GM19372 (cell line): ENCODE measurements around the gene ZNF423.
A peak's percentile ranks its signal among the peaks of the same experiment; 100 is the strongest.

Source experiments
- ATAC-seq: cut with Tn5 transposase; IDR thresholded peaks from one replicate; pipeline ENCODE4 v1.9.1; 2021; ENCODE audit warnings: mild to moderate bottlenecking, low read depth, moderate library complexity; ENCODE audit not compliant: unreplicated experiment

ZNF423 gene

DNA sequence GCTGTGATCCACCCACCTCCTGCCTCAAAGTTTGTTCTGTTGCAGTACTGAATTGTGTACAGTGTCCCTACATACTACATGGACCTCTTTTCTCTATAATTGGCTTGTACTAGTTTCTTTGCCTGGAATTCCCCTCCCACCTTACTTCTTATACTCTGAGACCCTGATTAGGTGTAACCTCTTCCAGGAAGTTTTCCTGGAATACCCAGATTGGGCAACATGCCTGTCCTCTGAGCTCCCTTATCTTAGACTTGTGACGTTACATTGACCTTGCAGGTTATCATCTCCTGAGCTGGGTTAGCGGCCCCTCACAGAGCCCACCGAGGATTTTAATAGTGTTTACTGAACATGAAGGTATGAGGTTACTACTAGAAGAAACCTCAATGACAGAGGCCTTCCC, 237.0 kb downstream of the ZNF423 start:
- ATAC-seq = no peak

DNA sequence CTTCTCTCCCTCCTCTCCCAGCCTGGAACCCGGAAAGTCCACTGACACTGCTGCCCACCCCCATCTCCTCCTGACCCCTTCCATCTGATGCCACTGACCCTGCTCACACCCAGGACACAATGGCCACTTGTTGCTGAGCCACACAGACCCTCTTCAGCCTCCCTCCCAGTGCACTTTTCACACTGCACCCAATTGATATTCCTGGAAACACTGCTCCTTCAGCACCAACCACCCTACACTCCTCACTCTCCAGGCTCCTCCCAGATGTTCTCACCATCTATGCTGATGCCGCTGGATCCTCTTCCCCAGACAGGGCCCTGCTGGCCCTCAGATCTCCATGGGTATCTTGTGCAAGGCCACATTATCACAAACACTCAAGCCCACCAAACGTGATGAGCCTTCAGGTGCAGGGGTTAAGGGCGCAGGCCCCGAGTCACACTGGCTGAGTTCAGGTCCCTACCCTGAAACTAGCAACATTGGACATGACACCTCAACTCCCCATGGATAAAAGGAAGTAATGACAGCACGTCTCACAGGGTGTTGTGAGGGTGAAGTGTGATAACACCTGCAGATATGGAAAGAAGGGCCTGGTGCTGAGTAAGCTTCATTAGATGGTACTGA, 238.1 kb downstream of the ZNF423 start:
- no peak for ATAC-seq

DNA sequence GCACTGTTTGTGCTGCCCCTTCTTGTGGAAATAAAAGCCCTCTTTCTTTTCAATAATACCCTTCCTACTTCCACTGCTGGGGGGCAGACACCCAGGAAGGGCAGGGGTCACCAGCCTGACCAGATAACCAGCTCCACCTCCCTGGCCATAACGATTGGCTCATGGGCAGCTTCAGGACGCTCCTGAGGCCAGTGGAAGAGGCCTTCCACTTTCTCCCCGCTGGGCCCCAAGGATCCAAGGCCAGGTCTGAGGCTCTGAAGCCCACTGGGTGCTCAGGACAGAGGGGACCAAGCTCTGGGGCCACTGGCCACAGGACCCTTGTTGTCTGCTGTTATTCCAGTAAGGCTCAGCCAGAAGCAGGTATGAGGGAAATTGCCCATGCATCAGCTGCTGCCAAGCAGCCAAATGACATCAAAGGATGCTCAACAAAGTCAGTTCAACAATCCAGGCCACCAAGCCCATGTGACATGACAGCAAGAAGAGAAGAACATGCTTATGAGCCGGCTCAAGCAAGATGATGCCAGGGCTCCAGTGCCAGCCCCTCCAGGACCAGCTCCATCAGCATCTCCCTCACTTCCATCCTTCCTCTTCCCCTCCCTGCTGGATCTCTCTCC, 238.8 kb downstream of the ZNF423 start:
- ATAC-seq = no peak

DNA sequence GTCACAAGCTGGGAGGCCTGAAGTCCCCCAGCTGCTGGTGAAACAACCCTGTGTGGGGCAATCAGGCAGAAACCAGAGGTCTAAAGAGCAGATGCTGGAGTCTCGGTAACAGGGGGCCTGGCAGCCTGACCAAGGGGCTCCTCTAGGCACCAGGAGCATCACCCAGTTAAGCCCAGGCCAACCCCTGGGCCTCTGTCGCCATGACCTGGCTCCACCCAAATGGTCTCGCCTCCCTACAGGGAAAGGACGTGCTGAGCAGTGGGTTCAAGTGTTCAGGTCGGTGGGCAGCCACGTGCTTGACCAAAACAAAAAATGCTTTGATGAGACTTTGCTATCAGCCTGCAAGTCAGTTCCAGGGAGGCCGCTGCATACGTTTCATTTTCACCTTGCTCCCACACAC, 240.3 kb downstream of the ZNF423 start:
- ATAC-seq = no peak

DNA sequence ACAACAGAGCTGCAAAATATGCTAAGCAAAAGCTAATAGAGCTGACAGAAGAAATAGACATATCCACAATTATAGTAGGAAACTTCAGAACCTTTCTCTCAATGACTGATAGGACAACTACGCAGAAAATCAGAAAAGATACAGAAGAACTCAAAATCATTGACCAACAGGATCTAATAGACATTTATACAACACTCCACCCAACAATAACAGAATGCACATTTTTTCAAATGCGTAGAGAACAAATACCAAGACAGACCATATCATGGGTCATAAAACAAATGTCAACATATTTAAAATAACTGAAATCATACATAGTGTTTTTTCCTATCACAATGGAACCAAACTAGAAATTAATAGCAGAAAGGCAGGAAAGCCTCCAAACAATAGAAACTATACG, 244.9 kb downstream of the ZNF423 start:
- ATAC-seq = no peak

DNA sequence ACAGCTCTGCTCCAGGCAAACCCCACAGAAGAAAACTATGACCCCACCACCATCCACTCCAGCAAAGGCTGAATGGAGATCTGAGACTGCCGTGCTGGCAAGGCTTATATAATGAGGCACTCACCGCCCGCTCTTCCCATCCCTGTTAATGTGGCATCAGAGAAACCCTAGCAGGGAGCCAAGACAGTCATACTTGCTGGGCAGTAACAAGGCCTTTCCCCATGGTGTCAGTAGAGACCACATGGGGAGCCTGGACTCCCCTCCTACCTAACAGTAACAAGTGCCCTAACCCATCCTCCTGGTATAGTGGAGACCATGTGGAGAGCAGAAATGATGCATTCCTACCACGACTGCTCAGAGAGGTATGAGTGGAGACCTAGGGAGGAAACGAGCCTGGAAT, 247.1 kb downstream of the ZNF423 start:
- no peak for ATAC-seq

DNA sequence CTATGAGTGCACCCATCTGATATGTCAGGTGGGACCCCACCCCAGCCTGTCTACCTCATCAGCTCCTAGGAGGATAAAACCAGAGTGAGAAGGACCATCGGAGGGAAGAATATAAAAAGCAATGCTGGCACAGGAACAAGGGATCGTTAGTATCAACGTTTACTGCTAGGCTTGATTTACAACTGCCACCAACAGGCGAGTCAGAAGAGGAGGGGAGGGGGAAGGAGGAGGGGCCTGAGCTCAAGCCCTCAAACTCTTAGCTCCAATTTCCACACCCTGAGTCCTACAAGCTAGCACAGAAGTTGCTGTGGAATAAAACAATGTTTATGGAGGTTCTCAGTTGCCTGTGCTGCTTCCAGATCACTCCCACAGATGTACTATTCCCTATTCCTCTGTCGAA, 247.8 kb downstream of the ZNF423 start:
- ATAC-seq = no peak

DNA sequence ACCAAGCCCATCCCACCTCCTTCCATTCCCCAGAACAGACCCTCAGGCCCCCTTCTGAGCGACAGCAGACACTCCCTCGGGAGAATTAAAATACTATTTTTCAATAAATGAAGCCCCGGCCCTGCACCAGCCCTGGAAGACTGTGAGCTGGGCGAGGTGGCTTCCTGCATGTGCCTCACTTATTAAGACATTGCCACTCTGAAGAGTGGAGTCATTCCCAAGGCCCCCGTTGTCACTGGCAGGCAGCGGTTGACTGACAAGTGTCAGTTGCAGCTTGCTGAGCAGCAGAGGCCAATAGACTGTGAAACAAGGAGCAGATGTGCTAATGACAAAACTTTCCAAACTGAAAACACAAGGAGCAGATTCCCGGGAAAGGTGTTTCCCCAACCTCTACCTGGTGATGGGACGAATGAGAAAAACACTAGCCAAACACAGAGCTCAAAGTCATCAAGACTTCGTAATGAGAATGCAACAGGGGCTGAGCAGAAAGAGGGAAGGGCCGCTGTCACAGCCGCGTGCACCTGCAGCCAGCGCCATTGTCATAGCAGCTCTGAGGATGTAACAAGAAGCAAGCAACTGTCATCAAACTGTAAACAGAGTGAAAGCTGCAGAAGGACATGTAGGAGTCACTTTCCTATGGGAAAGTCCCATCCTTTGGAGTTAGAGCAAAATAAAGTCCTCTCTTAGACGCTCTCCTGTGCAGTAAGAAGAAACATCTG, 250.2 kb downstream of the ZNF423 start:
- no peak for ATAC-seq

DNA sequence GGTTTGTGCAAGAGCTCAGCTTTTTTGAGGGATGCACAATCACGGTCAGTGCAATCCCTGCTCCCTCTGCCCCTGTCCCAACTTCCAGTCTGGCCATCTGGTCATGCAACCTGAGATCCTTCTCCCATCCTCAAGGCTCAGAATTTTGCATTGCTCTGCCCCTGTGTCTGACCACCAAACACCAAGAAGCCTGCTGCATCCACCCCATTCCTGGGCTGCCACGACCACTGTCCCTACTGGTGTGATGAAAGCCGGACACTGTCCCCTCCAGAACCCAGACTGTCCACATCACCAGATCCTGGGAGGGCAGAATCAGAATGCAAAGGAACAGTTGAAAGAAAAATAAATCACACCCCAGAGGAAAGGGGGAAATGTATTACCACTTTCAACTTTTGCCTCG, 251.3 kb downstream of the ZNF423 start:
- ATAC-seq = no peak

DNA sequence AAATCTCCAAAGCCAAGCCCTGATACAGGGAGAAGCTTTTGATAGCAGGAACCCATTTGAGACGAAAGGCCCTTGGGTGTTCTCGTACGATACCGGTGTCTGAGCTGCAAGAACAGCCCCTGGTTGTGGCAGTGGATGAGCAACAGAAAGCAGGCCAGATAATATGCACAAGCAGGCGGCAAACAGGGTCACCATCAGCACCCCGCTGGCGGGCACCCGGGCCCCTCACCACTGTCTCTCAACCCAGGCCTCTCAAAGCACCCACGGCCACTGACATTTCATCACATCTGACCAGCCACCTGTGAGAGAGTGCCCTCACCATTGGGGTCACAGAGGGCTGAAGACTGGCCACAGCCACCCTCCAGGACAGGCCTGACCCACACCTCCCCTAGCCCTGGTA, 252.0 kb downstream of the ZNF423 start:
- ATAC-seq = no peak

DNA sequence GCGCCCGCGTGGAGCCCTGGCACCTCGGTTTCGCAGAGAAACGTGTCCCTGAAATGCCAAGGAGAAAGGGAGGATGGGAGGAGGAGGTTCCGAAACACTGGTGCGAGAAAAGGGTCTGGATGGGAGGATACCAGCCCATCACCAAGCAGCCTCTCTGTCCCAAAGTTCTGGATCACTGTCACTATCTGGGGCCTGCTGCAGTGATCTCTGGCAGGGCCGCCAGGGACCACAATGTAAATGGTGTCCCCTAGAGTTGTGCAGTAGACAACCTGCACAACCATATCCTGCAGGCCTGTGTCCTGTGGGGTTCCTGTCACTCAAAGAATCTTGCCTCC, 253.0 kb downstream of the ZNF423 start:
- no peak for ATAC-seq

DNA sequence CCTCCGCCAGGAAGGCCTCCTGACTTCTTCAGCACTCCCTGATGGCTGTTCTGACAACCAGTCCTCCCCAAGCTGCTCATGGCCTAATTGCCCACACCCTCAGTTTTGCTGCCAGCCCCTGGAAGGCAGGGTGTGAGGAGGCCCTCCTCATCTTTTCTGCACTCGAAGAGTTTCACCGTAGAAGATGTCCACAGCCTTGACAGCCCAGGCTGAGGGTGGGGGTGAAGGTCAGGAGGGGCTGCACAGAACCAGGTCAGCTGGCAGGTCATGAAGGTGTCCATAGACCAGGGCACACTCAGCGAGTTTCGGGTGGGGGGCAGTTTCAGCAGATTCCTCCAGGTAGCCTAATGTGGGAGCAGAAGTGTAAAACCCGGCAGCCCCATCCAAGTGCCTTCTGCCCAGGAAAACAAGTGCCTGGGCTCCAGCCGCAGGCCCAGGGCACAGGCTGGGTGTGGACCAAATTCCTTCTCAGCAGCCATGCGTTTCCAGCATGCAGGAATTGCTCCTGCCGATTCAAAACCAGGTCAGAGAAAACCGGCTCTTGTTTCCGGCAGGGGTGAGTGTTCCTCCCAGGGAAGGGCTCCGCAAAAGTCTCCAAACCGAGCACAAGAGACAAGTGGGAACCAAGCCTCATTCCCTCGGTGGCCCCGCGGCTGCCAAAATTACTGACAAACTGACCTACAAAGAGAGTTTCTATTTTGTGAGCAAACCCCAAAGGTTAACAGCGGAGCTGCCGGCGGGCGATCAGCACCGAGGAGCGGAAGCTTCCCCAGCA, 253.5 kb downstream of the ZNF423 start:
- no peak for ATAC-seq

DNA sequence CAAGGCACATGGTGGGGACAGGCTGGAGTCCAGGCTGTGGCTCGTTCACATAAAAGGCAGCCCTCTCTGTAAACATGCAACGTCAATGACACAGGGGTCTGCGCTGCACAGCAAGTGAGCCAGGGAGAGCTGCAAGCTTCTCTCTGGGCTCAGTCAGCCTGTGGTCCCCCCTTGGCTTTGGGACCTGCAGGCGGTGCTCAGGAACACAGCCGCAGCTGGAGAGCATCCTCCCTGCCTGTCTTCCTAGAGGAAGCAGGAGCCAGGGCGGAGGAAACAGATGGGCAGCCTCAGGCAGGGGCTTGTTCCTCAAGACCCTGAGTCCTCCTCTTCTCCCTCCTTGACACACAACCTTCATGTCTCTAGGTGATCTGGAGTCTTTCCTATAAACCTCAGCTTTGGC, 254.3 kb downstream of the ZNF423 start:
- no peak for ATAC-seq

DNA sequence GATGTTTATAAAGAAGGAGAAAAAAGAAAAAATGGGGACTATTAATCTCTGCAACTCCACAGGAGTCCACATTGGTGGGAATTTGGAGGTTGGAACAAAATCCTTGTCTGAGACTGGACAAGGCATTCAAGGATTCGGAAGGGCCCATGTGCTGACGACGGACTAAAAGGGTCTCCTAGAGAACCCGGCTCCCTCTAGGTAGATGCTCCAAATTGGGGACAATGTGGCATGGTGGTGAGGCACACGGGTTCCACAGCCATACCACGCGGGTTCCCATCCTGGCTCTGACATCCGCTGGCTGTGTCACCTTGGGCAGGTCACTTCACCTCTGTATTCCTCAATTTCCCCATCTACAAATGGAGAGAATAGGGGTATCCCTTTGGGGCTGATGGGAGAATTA, 254.9 kb downstream of the ZNF423 start:
- no peak for ATAC-seq

DNA sequence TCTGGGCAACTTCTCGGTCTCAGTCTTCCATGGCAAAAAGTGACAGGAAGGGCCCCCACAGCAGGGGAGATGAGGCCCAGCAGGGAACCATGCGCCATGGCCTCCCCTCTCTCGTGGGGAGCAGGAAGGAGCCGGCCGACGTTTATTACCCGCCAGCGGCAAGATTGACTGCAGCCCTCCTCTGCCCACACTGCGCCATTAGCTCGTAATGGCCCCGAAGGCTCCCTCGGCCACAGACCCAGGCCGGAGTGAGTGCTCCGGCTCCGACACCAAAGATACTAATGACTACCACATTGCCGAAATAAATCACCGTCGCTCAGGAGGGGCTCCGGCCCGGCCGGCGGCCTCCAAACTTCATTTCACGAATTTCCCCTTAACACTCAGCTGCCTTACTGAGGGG, 255.4 kb downstream of the ZNF423 start:
- no peak for ATAC-seq

DNA sequence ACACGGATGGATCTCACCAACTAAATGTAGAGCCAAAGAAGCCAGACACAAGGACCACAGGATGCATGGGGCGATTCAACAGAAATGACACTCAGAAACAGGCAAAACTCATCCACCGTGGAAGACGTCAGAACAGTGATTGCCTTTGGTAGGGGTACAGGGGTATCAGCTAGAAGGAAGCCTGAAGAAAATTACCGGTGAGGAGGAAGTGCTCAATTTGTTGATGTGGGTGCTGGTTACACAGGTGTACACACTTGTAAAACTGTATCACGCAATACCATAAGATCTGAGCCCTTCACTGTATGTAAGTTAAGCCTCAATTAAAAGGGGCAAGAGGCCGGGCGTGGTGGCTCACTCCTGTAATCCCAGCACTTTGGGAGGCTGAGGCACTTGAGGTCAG, 256.2 kb downstream of the ZNF423 start:
- no peak for ATAC-seq

DNA sequence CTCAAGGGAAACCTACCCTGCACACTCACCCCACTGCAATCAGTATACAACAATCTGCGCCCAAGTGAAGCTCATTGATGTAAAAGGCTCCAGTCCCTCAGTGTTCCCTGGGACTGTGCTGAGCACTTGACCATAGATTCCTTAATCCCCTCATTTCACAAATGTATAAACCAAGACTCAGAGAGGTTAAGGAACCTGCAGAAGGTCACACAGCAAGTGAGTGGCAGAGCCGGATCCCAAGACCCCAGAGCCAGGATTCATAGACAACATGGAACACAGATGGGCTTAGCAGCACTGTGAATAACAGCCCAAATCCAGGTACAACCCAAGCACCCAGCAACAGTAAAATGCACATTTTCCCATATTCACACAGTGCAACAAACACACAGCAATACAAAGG, 256.6 kb downstream of the ZNF423 start:
- ATAC-seq = no peak

DNA sequence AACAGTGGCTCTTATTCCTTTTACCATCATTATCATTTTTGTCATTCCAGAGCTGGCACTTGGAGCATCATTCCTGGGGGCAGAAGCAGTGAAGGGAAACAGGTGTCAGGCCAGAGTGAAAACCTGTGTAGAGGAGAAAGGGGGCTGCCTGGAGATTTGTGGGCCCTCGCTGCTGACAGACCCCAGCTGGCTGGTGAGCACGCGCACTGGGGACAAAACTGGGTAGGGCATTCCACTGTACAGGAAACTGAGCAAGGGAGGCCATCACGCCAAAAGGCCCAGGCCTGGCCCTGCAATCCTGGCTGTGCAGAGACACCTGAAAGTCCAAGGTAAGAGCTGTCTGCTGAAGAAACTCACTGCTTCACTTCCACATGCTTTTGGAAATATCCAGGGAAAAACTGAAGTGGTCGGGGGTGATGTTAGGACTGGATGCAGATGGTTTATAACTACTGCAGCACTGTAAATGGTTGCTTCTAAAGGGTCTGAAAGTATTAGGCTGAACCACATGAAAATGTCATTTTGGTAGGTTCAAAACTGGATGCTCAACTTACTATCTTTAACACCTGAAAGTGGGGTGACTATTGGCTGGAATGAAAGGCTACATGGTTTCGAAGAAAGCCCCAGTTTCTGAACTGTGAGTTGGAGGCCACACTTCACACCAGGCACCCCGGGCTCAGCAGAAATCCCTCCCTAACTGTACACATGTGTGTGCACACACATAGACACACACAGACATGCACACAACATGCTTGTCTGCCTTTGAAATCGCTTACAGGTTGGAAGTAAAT, 257.3 kb downstream of the ZNF423 start:
- ATAC-seq = peak; percentile 74

DNA sequence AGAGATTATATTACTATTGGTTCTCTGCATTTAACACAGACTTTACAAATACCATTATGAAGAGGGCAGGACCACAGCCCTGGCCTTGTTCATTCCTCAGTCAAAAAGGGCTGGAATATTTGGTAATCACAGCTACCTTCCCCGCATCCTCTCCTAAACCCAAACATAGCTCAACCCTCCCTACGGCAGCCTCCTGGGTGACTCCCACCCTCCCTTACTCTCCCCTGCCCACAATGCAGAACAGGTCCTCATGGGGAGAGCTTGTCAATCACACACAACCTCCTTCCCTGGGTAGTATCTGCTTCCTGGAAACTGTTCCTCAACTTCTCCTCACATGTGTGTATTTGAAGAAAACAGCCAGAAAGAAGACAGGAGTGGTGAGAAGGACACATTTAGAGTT, 258.1 kb downstream of the ZNF423 start:
- no peak for ATAC-seq

DNA sequence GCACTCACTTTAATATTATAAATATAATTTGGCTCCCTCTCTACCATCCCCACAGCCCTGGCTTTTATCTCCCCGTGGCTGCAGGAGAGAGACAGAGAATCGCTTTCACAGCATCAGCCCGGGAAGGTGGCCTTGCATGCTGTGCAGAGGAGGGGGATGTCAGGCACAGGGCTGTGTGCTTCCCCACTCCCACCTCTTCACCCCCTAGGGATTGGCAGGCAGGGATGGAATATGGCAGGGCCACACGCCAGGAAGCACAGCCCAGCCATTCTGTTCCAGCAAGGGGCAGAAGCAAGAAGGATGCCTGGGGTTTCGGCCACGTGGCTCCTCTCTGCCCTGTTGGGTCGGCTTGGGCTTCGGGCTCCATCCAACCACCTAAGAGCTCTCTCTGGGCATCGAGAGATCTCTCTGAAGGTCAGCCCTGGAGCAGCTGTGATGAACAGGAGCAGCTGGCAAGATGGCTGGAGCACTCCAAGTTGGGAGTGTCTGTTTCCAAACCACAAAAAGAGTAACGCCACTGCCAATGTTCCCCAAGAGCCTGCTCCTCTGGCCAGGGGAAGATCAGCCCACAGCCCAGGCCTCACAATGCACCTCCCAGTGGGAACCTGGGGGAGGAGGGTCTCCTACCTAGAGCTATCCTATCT, 259.1 kb downstream of the ZNF423 start:
- ATAC-seq = no peak
